ENCODE measurements around the gene RHBDL1. TPM values are rescaled to one million over a fixed set of nuclear protein-coding genes. Genes with fewer than 3 reads are reported as not detected.
"Not testable (repeated sequence)": the region's sequence is repeated elsewhere in the genome, so short reads cannot be mapped to it uniquely, and the experiment has no call there.

RHBDL1 gene
- total RNA-seq, 4 donors from 2014 or later, result 1.5 to 2.0 TPM; not detected in 2

- Histone ChIP-seq H3K27me3 (no peaks in the 10 kb centered on the region), H3K4me3 (no peak overlapping the region), H3K36me3 (no peaks in the 10 kb centered on the region), H3K27ac (no peak overlapping the region), H3K9me3 (no peaks in the 10 kb centered on the region), H3K4me1 (peaks cover 7 to 30% of the 10 kb centered on the region in 2 donors)
- intact Hi-C loops (cut with DNase I; ENCODE audit: low total_unique reads), result no loop called here
- no peak for DNase-seq
- TF ChIP-seq POLR2A (IDR thresholded peaks at IDR 0.05) (no peak), CTCF (IDR thresholded peaks at IDR 0.05) (no peak)
These were observed 12.0 kb downstream of the RHBDL1 start for GRCh38 chr16:687499-687898.

- H3K27ac ChIP-seq, result peak overlapping the region; percentile 74 to 87
These were observed 13.9 kb downstream of the RHBDL1 start for GRCh38 chr16:689175-689897.

GRCh38 chr16:691242-691641 lies 15.8 kb downstream of the RHBDL1 start:
- H3K4me1 ChIP-seq, result peaks cover 7 to 26% of the 10 kb centered on the region in 2 donors
- H3K9me3 ChIP-seq; H3K36me3 ChIP-seq; intact Hi-C loops (cut with DNase I; ENCODE audit: low total_unique reads); H3K4me3 ChIP-seq; DNase-seq; H3K27ac ChIP-seq: not testable (repeated sequence)
- H3K27me3 ChIP-seq, result peaks cover 17 to 22% of the 10 kb centered on the region in 2 donors

More at GRCh38 chr16:689175-689897, 13.9 kb downstream of the RHBDL1 start:
- no peak for DNase-seq
- peak overlapping the region; percentile 84 to 89 for H3K4me3 ChIP-seq
- peaks cover 3 to 7% of the 10 kb centered on the region in 2 donors for H3K27me3 ChIP-seq
- intact Hi-C loops (cut with DNase I; ENCODE audit: low total_unique reads), result no loop called here
- no peak for TF ChIP-seq CTCF (IDR thresholded peaks at IDR 0.05)
- no peak for TF ChIP-seq POLR2A (IDR thresholded peaks at IDR 0.05)
- peaks cover 7 to 27% of the 10 kb centered on the region in 2 donors for H3K4me1 ChIP-seq
- no peaks in the 10 kb centered on the region for H3K36me3 ChIP-seq
- H3K9me3 ChIP-seq, result no peaks in the 10 kb centered on the region

GRCh38 chr16:692356-693108 lies 17.1 kb downstream of the RHBDL1 start:
- no peaks in the 10 kb centered on the region for H3K36me3 ChIP-seq
- H3K27ac ChIP-seq, result no peak overlapping the region
- intact Hi-C loops (cut with DNase I; ENCODE audit: low total_unique reads), result no loop called here
- no peak for DNase-seq
- H3K27me3 ChIP-seq, result peaks cover 17 to 24% of the 10 kb centered on the region in 2 donors
- H3K9me3 ChIP-seq, result no peaks in the 10 kb centered on the region
- TF ChIP-seq CTCF (IDR thresholded peaks at IDR 0.05) (no peak), POLR2A (IDR thresholded peaks at IDR 0.05) (no peak)
- H3K4me3 ChIP-seq, result no peak overlapping the region
- peaks cover 7 to 26% of the 10 kb centered on the region in 2 donors for H3K4me1 ChIP-seq

- no peaks in the 10 kb centered on the region for H3K9me3 ChIP-seq
- H3K4me3 ChIP-seq, result no peak overlapping the region
- H3K27me3 ChIP-seq, result peaks cover 17 to 24% of the 10 kb centered on the region in 2 donors
- H3K36me3 ChIP-seq, result no peaks in the 10 kb centered on the region
- intact Hi-C loops (cut with DNase I; ENCODE audit: low total_unique reads), result no loop called here
- no peak for DNase-seq
- no peak overlapping the region for H3K27ac ChIP-seq
- TF ChIP-seq POLR2A (IDR thresholded peaks at IDR 0.05) (no peak), CTCF (IDR thresholded peaks at IDR 0.05) (no peak)
- H3K4me1 ChIP-seq, result peaks cover 7 to 26% of the 10 kb centered on the region in 2 donors
These were observed 17.9 kb downstream of the RHBDL1 start for GRCh38 chr16:693364-693763.

Measured in uterus (tissue), 4 donors.